Measurements from ENCODE around the gene STX3.

DNA sequence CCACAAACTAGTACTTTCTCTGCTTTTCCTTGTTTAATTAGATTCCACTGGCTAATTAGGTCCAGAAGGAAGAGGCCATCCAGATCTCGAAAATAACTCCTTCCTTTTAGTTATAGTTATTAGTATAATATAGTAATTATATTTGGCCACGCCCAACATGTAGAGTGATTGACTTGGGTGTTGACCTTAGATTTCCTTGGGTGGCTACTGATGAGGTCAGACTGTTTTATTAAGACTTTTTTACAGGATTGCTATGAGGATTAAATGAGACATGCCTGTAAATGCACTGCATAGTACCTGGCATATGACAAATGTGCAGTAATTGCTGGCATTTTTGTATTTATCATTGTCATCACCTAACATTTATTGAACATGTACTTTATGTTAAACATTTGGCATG is 26.9 kb downstream of the STX3 start:
- TF ChIP-seq, protein P1, sequence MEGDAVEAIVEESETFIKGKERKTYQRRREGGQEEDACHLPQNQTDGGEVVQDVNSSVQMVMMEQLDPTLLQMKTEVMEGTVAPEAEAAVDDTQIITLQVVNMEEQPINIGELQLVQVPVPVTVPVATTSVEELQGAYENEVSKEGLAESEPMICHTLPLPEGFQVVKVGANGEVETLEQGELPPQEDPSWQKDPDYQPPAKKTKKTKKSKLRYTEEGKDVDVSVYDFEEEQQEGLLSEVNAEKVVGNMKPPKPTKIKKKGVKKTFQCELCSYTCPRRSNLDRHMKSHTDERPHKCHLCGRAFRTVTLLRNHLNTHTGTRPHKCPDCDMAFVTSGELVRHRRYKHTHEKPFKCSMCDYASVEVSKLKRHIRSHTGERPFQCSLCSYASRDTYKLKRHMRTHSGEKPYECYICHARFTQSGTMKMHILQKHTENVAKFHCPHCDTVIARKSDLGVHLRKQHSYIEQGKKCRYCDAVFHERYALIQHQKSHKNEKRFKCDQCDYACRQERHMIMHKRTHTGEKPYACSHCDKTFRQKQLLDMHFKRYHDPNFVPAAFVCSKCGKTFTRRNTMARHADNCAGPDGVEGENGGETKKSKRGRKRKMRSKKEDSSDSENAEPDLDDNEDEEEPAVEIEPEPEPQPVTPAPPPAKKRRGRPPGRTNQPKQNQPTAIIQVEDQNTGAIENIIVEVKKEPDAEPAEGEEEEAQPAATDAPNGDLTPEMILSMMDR (IDR thresholded peaks at IDR 0.05) = no peak
- no peak for TF ChIP-seq POLR2A (IDR thresholded peaks at IDR 0.05)
